ENCODE data around the gene TEX264.

TEX264 gene

DNA sequence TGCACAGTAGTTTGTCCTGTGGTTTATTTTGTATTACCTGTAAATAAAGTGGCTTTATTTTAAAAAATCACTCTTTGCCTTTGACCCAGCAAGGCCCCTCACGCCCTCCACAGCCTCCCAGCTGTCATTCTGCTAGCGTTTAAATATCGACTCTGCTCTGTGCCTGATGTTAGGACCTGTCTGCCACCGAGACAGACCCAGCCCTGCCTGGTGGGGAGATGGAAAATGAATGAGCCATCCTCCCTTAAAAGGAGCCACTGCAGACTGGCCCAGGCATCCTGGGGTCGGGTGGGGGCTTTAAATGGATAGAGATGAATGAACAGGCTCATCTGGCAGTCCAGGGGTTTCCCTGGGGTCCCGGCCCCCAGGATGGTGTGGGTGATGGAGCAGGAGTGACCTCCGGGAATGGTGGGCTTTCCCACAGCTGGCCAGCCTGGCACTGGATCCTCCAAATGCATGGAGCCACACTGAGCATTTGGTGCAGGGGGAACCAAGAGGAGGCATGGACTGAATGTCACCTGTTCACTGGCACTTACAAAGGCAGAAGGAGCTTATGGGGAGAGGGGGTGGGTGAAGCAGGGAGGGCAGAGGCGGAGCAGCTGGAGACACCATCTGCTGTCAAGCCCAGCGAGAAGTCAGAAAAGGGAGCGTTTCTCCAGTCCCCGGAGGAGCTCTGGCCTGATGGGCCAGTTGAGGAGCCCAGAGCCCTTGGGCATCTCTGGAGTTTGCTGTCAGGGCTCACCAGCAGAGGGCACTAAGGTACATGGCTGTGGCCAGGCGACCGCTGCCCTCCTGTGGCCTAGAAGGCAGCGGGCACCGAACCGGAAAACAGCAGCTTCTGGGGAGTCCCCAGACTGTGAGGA, 47.7 kb downstream of the TEX264 start:
- TF ChIP-seq CREB1 (IDR thresholded peaks at IDR 0.05; ENCODE audit: low read depth) = no peak
- TF ChIP-seq ZBTB7A (IDR thresholded peaks at IDR 0.05; ENCODE audit: low read depth) = no peak
- peak; percentile 73 for TF ChIP-seq RAD21 (IDR thresholded peaks at IDR 0.05; ENCODE audit: low read depth)

DNA sequence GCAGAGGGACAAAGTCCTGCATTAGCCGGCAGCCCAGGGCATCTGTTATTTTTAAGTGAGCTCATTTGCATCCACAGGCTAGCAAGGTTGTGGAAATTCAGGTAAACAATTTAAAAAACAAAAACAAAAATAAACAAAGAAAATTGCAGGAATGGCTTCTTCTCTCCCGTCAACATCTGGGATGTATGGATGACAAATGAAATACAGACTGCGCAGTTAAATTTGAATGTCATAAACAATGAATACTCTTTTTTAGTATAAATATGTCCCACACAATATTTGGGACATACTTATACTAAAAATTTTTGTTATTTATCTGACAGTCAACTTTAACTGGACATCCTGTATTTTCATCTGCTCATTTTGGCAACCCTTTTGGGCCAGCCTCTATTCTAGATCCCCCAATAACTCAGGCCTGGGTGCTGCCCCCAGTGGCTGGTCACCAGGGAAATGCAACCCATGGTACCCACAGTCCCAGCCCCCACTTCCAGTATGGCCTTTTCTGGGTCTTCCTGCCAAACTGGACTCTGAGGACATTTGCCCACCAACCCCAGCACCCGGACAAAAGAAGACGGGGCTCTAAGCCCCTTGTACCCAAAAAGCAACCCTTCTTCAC, 48.5 kb downstream of the TEX264 start:
- no peak for TF ChIP-seq TCF12 (IDR thresholded peaks at IDR 0.05; ENCODE audit: low read depth)
- no peak for TF ChIP-seq EP300 (IDR thresholded peaks at IDR 0.05; ENCODE audit: borderline replicate concordance)
- no peak for TF ChIP-seq NFIC (IDR thresholded peaks at IDR 0.05)
- TF ChIP-seq, protein P1, sequence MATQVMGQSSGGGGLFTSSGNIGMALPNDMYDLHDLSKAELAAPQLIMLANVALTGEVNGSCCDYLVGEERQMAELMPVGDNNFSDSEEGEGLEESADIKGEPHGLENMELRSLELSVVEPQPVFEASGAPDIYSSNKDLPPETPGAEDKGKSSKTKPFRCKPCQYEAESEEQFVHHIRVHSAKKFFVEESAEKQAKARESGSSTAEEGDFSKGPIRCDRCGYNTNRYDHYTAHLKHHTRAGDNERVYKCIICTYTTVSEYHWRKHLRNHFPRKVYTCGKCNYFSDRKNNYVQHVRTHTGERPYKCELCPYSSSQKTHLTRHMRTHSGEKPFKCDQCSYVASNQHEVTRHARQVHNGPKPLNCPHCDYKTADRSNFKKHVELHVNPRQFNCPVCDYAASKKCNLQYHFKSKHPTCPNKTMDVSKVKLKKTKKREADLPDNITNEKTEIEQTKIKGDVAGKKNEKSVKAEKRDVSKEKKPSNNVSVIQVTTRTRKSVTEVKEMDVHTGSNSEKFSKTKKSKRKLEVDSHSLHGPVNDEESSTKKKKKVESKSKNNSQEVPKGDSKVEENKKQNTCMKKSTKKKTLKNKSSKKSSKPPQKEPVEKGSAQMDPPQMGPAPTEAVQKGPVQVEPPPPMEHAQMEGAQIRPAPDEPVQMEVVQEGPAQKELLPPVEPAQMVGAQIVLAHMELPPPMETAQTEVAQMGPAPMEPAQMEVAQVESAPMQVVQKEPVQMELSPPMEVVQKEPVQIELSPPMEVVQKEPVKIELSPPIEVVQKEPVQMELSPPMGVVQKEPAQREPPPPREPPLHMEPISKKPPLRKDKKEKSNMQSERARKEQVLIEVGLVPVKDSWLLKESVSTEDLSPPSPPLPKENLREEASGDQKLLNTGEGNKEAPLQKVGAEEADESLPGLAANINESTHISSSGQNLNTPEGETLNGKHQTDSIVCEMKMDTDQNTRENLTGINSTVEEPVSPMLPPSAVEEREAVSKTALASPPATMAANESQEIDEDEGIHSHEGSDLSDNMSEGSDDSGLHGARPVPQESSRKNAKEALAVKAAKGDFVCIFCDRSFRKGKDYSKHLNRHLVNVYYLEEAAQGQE (IDR thresholded peaks at IDR 0.05; ENCODE audit: low read depth) = no peak
- TF ChIP-seq, protein P2, sequence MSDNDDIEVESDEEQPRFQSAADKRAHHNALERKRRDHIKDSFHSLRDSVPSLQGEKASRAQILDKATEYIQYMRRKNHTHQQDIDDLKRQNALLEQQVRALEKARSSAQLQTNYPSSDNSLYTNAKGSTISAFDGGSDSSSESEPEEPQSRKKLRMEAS (IDR thresholded peaks at IDR 0.05) = no peak
- TF ChIP-seq, protein P3, sequence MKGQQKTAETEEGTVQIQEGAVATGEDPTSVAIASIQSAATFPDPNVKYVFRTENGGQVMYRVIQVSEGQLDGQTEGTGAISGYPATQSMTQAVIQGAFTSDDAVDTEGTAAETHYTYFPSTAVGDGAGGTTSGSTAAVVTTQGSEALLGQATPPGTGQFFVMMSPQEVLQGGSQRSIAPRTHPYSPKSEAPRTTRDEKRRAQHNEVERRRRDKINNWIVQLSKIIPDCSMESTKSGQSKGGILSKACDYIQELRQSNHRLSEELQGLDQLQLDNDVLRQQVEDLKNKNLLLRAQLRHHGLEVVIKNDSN (IDR thresholded peaks at IDR 0.05) = no peak
- no peak for TF ChIP-seq FOXM1 (IDR thresholded peaks at IDR 0.05; ENCODE audit: borderline replicate concordance, low read depth)
- no peak for TF ChIP-seq EGR1 (IDR thresholded peaks at IDR 0.05)
- TF ChIP-seq CREB1 (IDR thresholded peaks at IDR 0.05; ENCODE audit: low read depth) = no peak
- no peak for TF ChIP-seq CEBPB (IDR thresholded peaks at IDR 0.05)
- TF ChIP-seq RAD21 (IDR thresholded peaks at IDR 0.05; ENCODE audit: low read depth) = no peak
- no peak for TF ChIP-seq TEAD4 (IDR thresholded peaks at IDR 0.05)
- no peak for TF ChIP-seq YY1 (IDR thresholded peaks at IDR 0.05; ENCODE audit: low read depth)
- no peak for TF ChIP-seq TAF1 (IDR thresholded peaks at IDR 0.05; ENCODE audit: low read depth)
- no peak for TF ChIP-seq ZBTB7A (IDR thresholded peaks at IDR 0.05; ENCODE audit: low read depth)

DNA sequence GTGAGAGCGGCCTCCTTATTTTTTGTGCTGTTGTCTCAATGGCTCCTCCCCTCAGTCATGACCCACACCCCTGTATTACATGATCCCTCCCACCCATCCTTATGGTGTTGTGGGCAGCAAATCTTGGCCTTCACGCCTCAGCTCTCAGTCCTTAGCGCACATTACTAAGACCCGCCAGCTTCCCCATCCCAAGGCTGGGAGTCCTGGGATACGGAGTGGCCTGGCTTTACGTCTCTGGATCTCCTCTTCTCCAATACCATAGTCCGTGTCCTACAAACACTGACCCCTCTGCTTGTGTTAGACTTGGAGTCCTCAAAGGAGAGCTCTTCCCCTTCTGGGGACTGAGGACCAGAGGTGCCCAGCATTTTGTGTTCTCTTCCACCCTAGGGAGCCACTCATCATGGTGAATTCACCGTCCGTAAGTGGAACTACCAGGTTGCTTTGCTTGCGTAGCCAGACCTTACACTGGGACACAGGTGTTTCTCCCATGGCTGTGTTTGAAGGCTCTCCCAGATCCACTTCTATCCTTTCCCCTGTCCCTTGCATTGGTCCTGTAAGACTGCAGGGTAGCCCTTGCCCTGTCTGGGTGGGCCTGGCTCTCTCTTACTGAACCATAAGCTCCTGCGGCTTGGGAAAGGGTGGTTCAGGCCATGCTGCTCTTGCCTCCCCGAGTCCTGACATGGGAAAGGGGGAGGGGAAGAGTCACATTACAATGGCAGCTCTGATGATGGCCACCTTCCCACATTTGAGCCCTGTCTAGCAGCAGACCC, 49.4 kb downstream of the TEX264 start:
- TF ChIP-seq, protein P3 (IDR thresholded peaks at IDR 0.05) = no peak
- TF ChIP-seq TCF12 (IDR thresholded peaks at IDR 0.05; ENCODE audit: low read depth) (no peak), EP300 (IDR thresholded peaks at IDR 0.05; ENCODE audit: borderline replicate concordance) (no peak), TEAD4 (IDR thresholded peaks at IDR 0.05) (no peak), FOXM1 (IDR thresholded peaks at IDR 0.05; ENCODE audit: borderline replicate concordance, low read depth) (no peak), YY1 (IDR thresholded peaks at IDR 0.05; ENCODE audit: low read depth) (no peak), NFIC (IDR thresholded peaks at IDR 0.05) (no peak), TAF1 (IDR thresholded peaks at IDR 0.05; ENCODE audit: low read depth) (no peak), RAD21 (IDR thresholded peaks at IDR 0.05; ENCODE audit: low read depth) (no peak), ZBTB7A (IDR thresholded peaks at IDR 0.05; ENCODE audit: low read depth) (no peak), CEBPB (IDR thresholded peaks at IDR 0.05) (no peak), CREB1 (IDR thresholded peaks at IDR 0.05; ENCODE audit: low read depth) (no peak), EGR1 (IDR thresholded peaks at IDR 0.05) (no peak)
- TF ChIP-seq, protein P2 (IDR thresholded peaks at IDR 0.05) = no peak
- TF ChIP-seq, protein P1 (IDR thresholded peaks at IDR 0.05; ENCODE audit: low read depth) = no peak

DNA sequence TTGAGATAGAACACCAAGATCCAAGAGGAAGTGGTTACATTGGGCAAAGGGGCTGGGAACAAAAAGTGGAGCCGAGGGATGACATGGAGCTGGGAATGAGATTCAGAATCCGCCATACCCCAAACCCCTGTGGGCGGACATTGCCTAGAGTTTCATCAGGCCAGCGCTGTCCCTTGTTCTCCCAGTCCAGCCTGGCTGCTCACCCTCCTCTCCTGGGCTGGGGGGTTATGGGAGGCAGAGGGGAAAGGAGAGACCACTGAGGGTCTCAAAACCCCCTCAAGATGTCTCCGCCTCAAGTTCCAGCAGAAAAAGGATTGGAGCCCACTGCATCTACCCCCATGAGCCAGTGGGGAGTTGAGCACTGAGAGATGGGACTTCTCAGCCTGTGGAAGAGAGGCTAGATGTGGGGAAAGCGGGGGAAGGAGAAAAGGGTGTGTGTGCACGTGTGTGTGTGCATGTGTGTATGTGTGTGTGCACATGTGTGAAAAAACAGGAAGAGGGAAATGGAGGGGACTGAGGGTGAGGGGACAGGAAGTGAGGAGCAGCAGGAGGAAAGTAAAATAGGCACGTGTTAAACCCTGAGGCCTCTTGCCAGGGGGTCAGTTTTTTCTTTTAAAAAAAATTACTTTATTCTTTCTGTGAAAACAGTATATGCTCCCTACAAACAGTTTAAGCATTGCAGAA, 50.2 kb downstream of the TEX264 start:
- TF ChIP-seq TCF12 (IDR thresholded peaks at IDR 0.05; ENCODE audit: low read depth) (no peak), CREB1 (IDR thresholded peaks at IDR 0.05; ENCODE audit: low read depth) (no peak), EGR1 (IDR thresholded peaks at IDR 0.05) (no peak), NFIC (IDR thresholded peaks at IDR 0.05) (no peak), EP300 (IDR thresholded peaks at IDR 0.05; ENCODE audit: borderline replicate concordance) (no peak)
- TF ChIP-seq, protein P2 (IDR thresholded peaks at IDR 0.05) = no peak
- TF ChIP-seq, protein P3 (IDR thresholded peaks at IDR 0.05) = no peak

All from Ishikawa (cell line).